Stromal cell of bone marrow (primary cell): ENCODE results near the gene MPV17L2.
A peak's percentile ranks its signal among the peaks of the same experiment; 100 is the strongest.
"Not testable (repeated sequence)": the region's sequence is repeated elsewhere in the genome, so short reads cannot be mapped to it uniquely, and the experiment has no call there.

Source experiments
- DNase-seq: peaks from one replicate; pipeline ENCODE4 v3.0.0-alpha.2; 2012; ENCODE audit warnings: low read depth

Gene MPV17L2

GRCh38 chr19:18193388-18194180 lies 566 bp downstream of the MPV17L2 start:
- DNase-seq: no peak

DNA sequence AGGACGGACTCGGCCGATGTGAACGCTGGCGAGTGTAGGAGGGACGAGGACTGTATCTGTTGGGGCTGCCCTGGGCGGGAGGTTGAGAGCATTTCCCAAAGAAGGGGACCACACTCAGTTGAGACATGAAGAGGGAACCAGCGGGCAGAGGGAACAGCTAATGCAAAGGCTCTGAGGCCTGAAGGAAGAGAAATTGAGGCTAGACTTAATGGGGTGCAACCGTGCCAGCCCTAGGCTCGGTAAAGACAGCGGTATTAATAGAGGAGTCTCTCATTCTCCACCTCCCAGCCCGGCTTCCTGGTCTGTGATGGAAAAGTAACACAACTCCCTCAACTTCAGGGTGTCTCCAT lies 1.1 kb downstream of the MPV17L2 start:
- no peak for DNase-seq

- no peak for DNase-seq
Measured at GRCh38 chr19:18194554-18195238, 1.7 kb downstream of the MPV17L2 start.

DNA sequence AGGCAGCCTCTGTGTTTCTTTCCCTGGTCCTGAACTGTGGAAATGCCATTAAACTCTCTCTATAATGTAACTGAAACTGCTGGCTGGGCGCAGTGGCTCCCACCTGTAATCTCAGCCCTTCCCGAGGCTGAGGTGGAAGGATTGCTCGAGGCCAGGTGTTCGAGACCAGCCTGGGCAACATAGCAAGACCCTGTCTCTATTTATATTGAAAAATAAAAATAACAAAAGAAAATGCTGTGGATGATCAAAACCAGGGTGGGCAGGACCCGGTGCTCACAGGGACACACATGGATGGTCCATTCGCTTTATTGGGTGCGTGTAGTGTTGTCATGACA lies 3.5 kb downstream of the MPV17L2 start:
- no peak for DNase-seq

DNA sequence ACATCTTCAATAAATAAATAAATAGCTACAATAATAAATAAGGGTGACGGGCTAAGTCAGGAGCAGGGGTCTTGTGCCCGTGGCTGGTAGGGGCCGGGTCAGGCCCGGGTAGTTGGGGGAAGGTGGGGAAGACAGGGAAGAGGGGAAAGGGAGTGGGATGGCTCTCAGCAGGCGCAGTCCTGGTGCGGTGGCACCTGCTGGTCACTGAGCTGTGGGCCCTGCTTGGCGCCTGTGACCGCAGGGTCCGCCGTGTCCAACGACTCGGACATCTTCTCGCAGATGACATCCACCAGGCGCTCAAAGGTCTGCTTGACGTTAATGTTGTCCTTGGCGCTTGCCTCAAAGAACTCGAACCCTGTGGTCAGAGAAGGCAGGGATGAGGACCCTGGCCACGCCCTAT lies 4.3 kb downstream of the MPV17L2 start:
- DNase-seq: no peak

DNA sequence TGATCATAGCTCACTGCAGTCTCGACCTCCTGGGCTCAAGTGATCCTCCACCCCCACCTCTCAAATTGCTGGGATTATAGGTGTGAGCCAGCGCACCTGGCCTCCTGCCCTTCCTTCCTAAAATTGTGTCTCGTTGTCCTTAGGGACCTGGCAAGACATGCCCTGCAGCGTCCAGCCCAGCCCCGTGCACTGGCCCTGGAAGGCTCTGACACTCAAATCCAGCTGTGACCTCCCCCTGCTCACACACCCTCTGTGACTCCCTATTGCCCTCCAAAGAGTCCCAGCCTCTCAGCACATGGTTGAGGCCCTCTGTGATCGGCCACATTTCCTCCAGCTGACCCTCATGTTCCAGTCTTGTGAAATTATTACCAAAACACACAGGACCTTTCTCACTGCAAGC lies 4.9 kb downstream of the MPV17L2 start:
- no peak for DNase-seq

DNA sequence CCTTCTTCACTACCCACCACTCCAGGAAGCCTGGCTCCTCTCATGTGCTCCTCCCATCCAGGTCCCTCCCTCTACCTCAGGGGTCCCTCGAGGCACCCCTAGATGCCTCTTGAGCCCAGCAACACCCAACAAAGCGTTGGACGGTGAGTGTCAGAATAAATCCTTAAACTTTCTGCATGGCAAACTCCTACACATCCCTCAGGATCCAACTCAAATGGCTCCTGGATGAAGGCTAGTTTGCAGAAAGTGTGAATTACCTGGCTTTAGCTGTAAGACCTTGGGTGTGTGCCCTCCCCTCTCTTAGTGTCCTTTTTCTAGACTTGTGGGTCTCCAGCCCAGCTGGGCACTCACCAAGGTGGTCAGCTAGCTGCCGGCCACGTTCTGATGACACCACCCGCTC lies 5.4 kb downstream of the MPV17L2 start:
- no peak for DNase-seq

- no peak for DNase-seq
Measured at GRCh38 chr19:18202397-18202777, 9.4 kb downstream of the MPV17L2 start.

- DNase-seq: no peak
Measured at GRCh38 chr19:18202778-18203407, 9.9 kb downstream of the MPV17L2 start.

- DNase-seq: no peak
Measured at GRCh38 chr19:18203408-18203862, 10.4 kb downstream of the MPV17L2 start.

DNA sequence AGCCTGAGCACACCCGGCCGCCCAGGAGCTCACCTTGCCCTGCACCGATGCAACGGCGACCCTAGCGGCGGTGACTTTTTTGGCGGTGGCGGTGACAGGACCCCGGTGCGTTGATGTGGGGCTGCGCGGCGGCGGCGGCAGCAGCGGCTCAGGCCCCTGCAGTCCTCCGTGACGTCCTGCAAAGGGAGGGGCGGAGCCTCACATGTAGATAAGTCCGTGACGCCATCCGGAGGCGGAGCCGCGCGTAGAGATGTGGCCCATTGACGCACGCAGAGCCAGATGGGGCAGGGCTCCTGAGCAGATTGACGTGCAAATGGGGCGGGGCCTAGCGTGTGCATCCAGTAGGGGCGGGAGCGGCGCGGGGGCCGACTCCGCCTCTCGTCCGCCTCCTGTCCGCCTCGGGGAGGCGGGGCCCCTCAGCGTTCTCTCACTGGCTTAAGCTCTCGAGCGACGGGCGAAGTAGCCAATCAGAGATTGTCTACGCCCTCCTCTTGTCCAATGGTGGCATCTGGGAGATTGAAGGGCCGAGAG lies 10.9 kb downstream of the MPV17L2 start, which contains the start of gene RAB3A:
Gene RAB3A, minus strand, starts transcription at position 180 of the 531 bp plus-strand sequence. CDS start 1,302 bp downstream, outside the sequence.
- DNase-seq: peak; percentile 100

DNA sequence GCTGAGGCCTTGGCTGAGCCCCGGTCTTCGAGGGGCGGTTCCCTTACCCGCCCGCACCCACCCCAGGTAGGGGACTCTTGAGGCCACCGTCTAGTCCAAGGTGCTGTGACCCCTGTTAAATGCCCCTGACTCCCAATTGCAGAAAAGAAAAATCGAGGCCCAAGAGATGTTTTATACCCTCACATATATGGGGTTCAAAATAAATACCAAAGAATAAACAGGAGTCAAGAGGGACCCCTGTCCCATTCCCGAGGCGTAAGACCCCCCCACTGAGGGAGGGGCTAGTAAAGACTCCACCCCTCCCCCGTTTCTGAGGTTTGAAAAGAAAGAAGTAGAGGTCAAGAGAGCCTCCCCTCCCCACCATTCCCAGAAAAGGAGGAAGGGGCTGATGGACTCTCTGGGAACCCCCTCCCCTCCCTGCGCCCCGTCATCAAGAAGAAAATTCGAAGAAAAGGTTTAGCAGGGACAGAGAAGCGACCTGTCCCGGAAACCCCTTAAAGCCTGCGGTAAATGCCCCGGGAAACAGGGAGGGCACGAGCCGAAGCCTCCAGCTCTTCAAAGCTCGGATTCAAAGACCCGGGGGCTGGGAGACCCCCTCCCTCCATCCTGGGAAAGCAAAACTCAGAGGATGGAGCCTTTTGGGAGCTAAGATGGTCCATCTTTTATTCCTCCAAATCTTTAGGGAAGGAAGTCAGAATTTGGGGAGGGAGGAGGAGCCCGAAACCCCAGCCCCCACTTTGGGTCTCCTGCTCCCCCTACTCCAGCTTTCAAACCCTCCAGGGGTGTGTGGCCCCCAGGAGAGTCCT lies 11.6 kb downstream of the MPV17L2 start:
- DNase-seq: peak; percentile 34

DNA sequence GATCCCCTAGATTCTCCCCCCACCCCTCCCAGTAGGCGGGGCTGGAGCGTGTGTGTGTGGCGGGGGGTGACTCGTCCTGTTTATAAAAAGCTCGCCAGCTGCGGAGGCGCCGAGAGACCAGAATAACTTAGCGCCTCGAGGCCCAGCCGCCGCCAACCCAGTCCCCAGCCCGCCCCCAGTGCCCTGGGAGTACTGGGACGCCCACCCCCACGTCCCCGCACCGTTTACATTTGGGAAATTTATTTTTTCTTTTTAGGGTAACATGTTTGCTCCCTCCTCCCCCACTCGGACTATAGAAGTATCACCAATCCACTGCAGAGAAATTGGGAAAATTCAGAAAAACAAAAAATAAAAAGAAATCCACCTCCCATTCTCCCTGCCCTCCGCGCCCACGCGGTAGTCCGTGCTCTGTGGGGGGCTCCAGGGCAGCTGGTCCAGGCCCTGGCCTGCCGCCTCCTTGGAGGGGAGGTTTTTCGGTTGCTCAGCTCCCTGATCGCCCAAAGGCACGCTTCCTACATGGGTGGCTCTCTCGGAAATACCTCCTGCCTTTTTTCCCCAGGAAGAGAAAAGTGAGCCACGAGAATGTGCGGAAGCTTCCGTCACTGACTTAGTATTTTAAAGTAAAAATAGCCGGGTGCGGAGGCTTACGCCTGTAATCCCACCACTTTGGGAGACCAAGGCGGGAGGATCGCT lies 12.3 kb downstream of the MPV17L2 start:
- DNase-seq: peak; percentile 67

- DNase-seq: no peak
Measured at GRCh38 chr19:18206018-18206417, 13.0 kb downstream of the MPV17L2 start.

- peak; percentile 74 for DNase-seq
Measured at GRCh38 chr19:18208098-18208951, 15.3 kb downstream of the MPV17L2 start.

- not testable (repeated sequence) for DNase-seq
Measured at GRCh38 chr19:18209912-18210311, 16.9 kb downstream of the MPV17L2 start.

GRCh38 chr19:18211683-18212082 lies 18.7 kb downstream of the MPV17L2 start:
- no peak for DNase-seq

DNA sequence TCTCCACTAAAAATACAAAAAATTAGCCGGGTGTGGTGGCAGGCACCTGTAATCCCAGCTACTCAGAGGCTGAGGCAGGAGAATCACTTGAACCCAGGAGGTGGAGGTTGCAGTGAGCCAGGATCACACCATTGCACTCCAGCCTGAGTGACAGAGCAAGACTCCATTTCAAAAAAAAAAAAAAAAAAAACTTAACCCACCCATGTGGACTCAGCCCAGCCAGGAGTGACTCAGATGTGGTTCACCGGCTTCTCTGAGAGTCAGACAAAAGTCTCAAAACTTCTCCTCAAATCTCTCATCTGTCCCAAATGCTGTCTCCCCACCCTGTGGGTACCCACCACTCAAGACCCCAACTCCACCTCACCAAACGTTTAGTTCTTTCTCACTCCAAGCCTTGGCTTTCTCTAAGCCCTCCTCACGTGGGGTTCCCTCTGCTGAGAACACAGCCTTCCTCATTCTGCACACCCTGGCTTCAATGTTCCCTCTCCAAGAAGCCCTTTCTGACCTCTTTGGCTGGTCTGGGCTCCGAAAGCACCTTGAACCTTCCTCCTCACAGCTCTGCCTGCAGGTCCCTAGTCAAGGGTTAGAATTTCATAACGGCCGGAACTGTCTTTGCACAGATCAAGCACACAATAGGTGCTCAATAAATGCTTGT lies 21.9 kb downstream of the MPV17L2 start:
- DNase-seq: peak; percentile 45

- no peak for DNase-seq
Measured at GRCh38 chr19:18216789-18217188, 23.8 kb downstream of the MPV17L2 start.

GRCh38 chr19:18218159-18218558 lies 25.1 kb downstream of the MPV17L2 start:
- DNase-seq: no peak
